ENCODE results near the gene PLPP7.

Gene PLPP7

DNA sequence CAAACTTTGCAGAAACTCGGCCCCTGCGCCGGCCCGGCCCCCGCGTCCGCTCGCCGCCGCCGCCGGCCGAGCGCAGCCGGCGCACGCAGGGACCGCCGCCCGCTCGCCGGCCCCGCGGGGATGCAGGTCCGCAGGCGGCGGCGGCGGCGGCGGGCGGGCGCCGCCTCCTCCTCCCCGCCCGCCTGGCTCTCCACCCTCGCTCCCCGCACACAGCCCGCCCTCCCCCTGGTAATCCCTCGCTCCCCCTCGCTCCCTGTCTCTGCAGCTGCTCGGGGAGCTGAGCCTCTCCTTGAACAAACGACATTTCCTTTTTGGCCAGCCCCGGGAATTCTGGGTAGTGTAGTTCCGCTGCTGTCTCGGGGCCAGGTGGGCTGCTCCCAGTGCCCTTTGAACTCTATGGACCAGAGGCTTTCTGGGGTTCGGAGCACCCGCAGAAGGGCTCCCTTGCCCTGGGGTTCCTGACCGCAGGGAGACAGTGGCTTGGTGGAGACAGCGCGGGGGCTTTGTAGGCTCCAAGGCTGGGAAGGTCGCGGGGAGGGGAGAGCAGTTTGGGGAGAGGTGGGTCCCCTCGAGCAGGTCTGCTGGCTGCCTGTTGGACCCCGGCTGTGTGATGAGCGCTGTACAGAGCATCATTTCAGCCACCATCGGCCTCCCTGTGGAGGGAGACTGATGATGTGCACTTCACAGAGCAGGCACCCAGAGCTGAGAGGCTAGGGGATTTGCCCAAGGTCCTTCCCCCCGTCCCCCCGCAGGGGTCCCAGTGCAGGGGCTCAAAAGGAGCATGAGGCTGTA lies 11.4 kb upstream of the PLPP7 start:
- Histone ChIP-seq H3K36me3 (ENCODE audit: control insufficient read depth, insufficient read depth, low read length) (no peaks in the 10 kb centered on the region), H3K9me3 (ENCODE audit: control insufficient read depth, insufficient read depth, low read length) (no peaks in the 10 kb centered on the region), H3K4me1 (ENCODE audit: control insufficient read depth, insufficient read depth, low read length) (peaks cover 5% of the 10 kb centered on the region), H3K4me3 (ENCODE audit: low read depth, low read length) (peak overlapping the region; percentile 18), H3K27me3 (ENCODE audit: control insufficient read depth, insufficient read depth, low read length) (peaks cover 25% of the 10 kb centered on the region), H3K9ac (ENCODE audit: low read depth, low read length) (no peak overlapping the region)

DNA sequence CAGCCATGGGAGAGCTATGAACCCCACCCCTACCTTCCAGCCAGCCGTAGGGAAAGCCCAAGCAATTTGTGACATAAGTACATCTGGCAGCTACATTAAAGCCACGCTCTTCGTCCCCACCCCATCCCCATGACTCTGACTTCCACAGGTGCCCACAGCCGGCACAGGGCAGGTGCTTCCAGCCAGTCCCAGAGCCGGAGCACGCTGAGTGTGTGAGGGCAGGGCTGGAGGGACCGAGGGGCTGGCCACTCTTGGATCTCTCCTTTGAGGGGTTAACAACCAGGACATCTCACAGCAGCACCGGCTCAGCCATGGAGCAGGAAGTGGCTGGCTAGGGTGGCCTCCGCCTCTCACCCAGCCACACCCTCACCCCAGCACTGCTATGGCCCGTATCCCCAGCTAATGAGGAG lies 10.8 kb upstream of the PLPP7 start:
- H3K9ac ChIP-seq (ENCODE audit: low read depth, low read length): no peak overlapping the region
- peaks cover 5% of the 10 kb centered on the region for H3K4me1 ChIP-seq (ENCODE audit: control insufficient read depth, insufficient read depth, low read length)
- no peak overlapping the region for H3K4me3 ChIP-seq (ENCODE audit: low read depth, low read length)
- no peaks in the 10 kb centered on the region for H3K36me3 ChIP-seq (ENCODE audit: control insufficient read depth, insufficient read depth, low read length)
- no peaks in the 10 kb centered on the region for H3K9me3 ChIP-seq (ENCODE audit: control insufficient read depth, insufficient read depth, low read length)
- H3K27me3 ChIP-seq (ENCODE audit: control insufficient read depth, insufficient read depth, low read length): peaks cover 25% of the 10 kb centered on the region

GRCh38 chr9:131279196-131279862 lies 10.2 kb upstream of the PLPP7 start:
- Histone ChIP-seq H3K36me3 (ENCODE audit: control insufficient read depth, insufficient read depth, low read length) (no peaks in the 10 kb centered on the region), H3K4me3 (ENCODE audit: low read depth, low read length) (no peak overlapping the region), H3K4me1 (ENCODE audit: control insufficient read depth, insufficient read depth, low read length) (peaks cover 5% of the 10 kb centered on the region), H3K27me3 (ENCODE audit: control insufficient read depth, insufficient read depth, low read length) (peaks cover 25% of the 10 kb centered on the region), H3K9me3 (ENCODE audit: control insufficient read depth, insufficient read depth, low read length) (no peaks in the 10 kb centered on the region), H3K9ac (ENCODE audit: low read depth, low read length) (no peak overlapping the region)

GRCh38 chr9:131279863-131280570 lies 9.5 kb upstream of the PLPP7 start:
- peaks cover 5% of the 10 kb centered on the region for H3K4me1 ChIP-seq (ENCODE audit: control insufficient read depth, insufficient read depth, low read length)
- no peak overlapping the region for H3K9ac ChIP-seq (ENCODE audit: low read depth, low read length)
- no peak overlapping the region for H3K4me3 ChIP-seq (ENCODE audit: low read depth, low read length)
- peaks cover 22% of the 10 kb centered on the region for H3K27me3 ChIP-seq (ENCODE audit: control insufficient read depth, insufficient read depth, low read length)
- H3K9me3 ChIP-seq (ENCODE audit: control insufficient read depth, insufficient read depth, low read length): no peaks in the 10 kb centered on the region
- H3K36me3 ChIP-seq (ENCODE audit: control insufficient read depth, insufficient read depth, low read length): no peaks in the 10 kb centered on the region

- H3K4me1 ChIP-seq (ENCODE audit: control insufficient read depth, insufficient read depth, low read length): peaks cover 3% of the 10 kb centered on the region
- no peak overlapping the region for H3K9ac ChIP-seq (ENCODE audit: low read depth, low read length)
- peaks cover 19% of the 10 kb centered on the region for H3K27me3 ChIP-seq (ENCODE audit: control insufficient read depth, insufficient read depth, low read length)
- no peaks in the 10 kb centered on the region for H3K36me3 ChIP-seq (ENCODE audit: control insufficient read depth, insufficient read depth, low read length)
- no peak overlapping the region for H3K4me3 ChIP-seq (ENCODE audit: low read depth, low read length)
- no peaks in the 10 kb centered on the region for H3K9me3 ChIP-seq (ENCODE audit: control insufficient read depth, insufficient read depth, low read length)
Measured at GRCh38 chr9:131280660-131281059, 8.9 kb upstream of the PLPP7 start.

- Histone ChIP-seq H3K9me3 (ENCODE audit: control insufficient read depth, insufficient read depth, low read length) (no peaks in the 10 kb centered on the region), H3K36me3 (ENCODE audit: control insufficient read depth, insufficient read depth, low read length) (no peaks in the 10 kb centered on the region), H3K9ac (ENCODE audit: low read depth, low read length) (no peak overlapping the region), H3K27me3 (ENCODE audit: control insufficient read depth, insufficient read depth, low read length) (peaks cover 12% of the 10 kb centered on the region), H3K4me3 (ENCODE audit: low read depth, low read length) (no peak overlapping the region), H3K4me1 (ENCODE audit: control insufficient read depth, insufficient read depth, low read length) (no peaks in the 10 kb centered on the region)
Measured at GRCh38 chr9:131281119-131281965, 8.2 kb upstream of the PLPP7 start.

DNA sequence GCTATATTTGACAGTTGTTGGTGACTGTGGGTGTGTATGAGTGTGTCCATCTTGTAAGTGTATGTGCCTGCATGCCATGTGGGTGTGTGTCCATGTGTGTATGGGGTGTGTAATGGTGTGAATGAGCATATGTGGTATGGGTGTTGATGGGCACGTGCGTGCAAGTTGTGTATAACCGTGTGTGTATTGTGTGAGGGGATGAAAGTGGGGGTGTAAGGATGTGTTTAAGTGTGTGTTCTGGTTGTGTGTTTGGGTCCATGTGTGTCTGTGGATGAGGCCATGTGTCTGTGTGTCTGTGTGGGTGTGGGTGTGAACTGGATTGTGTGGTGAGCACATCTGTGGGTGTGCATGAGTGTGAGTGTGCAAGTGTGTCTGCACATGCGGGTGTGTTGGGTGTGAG lies 7.3 kb upstream of the PLPP7 start:
- H3K36me3 ChIP-seq (ENCODE audit: control insufficient read depth, insufficient read depth, low read length): no peaks in the 10 kb centered on the region
- H3K4me1 ChIP-seq (ENCODE audit: control insufficient read depth, insufficient read depth, low read length): no peaks in the 10 kb centered on the region
- H3K4me3 ChIP-seq (ENCODE audit: low read depth, low read length): peak overlapping the region; percentile 6
- no peak overlapping the region for H3K9ac ChIP-seq (ENCODE audit: low read depth, low read length)
- H3K9me3 ChIP-seq (ENCODE audit: control insufficient read depth, insufficient read depth, low read length): no peaks in the 10 kb centered on the region
- H3K27me3 ChIP-seq (ENCODE audit: control insufficient read depth, insufficient read depth, low read length): peaks cover 11% of the 10 kb centered on the region

DNA sequence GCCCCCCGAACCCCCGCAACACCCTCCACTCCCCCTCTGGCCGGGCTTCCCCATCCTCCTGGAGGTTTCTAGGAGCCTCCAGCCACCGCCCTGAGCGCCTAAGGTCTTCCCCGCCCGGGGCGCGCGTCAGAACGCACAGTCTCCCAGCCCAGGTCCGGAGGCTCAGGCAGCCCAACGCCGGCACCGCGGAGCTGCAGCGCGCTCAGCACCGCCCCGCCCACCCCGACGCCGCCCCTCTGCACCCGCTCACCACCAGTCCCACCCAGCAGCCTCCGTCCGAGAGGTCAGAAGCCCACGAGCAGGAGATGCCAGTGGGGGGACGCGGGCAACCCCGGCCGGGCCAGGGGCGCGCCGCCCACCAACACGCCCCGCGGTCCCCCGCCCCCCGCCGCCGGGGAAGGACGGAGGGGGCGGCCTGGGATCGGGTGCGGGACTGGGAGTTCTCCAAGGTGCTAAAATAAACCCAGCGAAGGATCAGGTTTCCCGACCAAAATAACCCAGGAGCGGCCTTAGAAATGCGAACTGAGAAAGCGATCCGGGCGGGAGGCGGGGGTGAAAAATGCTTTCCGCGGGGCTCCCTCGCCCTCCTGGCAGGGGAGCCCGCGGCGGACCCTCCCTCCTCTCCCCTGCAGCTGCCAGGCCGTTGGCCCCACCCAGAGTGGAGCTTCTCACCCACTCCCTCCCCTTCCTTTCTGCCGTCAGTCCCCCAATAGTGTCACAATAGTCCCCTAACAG lies 6.7 kb upstream of the PLPP7 start:
- Histone ChIP-seq H3K36me3 (ENCODE audit: control insufficient read depth, insufficient read depth, low read length) (no peaks in the 10 kb centered on the region), H3K4me1 (ENCODE audit: control insufficient read depth, insufficient read depth, low read length) (no peaks in the 10 kb centered on the region), H3K9me3 (ENCODE audit: control insufficient read depth, insufficient read depth, low read length) (no peaks in the 10 kb centered on the region), H3K4me3 (ENCODE audit: low read depth, low read length) (peak overlapping the region; percentile 39), H3K9ac (ENCODE audit: low read depth, low read length) (no peak overlapping the region), H3K27me3 (ENCODE audit: control insufficient read depth, insufficient read depth, low read length) (peaks cover 11% of the 10 kb centered on the region)

DNA sequence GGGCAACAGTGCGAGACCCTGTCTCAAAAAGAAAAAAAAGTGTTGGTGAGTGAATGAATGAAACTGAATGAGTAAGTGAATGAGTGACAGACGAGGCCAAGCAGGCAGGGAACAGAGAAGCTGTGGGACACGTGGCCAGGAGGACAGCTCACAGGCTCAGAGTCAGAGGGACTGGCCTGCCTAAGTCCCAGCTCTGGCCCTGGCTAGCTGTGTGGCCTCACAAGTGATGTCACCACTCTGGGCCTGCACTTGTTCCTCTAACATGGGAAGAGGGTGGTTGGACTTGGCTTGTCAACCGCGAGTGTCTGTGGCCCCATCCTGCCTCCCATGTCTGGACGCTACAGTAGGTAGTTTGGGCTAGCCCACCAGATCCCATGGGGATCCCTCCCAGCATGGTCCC lies 4.7 kb upstream of the PLPP7 start:
- H3K9me3 ChIP-seq (ENCODE audit: control insufficient read depth, insufficient read depth, low read length): no peaks in the 10 kb centered on the region
- peaks cover 11% of the 10 kb centered on the region for H3K27me3 ChIP-seq (ENCODE audit: control insufficient read depth, insufficient read depth, low read length)
- H3K36me3 ChIP-seq (ENCODE audit: control insufficient read depth, insufficient read depth, low read length): no peaks in the 10 kb centered on the region
- no peaks in the 10 kb centered on the region for H3K4me1 ChIP-seq (ENCODE audit: control insufficient read depth, insufficient read depth, low read length)
- no peak overlapping the region for H3K4me3 ChIP-seq (ENCODE audit: low read depth, low read length)
- H3K9ac ChIP-seq (ENCODE audit: low read depth, low read length): no peak overlapping the region

DNA sequence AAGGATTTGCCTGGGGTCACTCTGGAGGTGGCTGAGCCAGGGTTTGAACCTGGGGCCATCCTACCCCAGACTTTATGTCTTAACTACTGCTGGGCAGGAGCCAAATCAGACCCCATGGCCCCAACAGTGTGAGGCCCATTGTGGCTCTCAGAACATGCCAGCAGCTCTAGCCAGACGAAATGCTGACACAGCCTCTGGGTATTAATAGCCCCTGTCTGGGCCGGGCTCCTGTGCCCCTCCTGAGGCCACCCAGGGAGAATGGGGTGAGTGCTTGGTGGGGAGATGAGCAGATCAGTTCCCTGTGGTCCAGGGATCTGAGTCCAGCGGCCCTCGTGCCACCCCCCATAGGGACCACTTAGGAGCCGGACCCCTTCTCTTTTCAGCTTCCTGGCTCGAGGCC lies 2.2 kb upstream of the PLPP7 start:
- Histone ChIP-seq H3K9me3 (ENCODE audit: control insufficient read depth, insufficient read depth, low read length) (no peaks in the 10 kb centered on the region), H3K36me3 (ENCODE audit: control insufficient read depth, insufficient read depth, low read length) (no peaks in the 10 kb centered on the region)

DNA sequence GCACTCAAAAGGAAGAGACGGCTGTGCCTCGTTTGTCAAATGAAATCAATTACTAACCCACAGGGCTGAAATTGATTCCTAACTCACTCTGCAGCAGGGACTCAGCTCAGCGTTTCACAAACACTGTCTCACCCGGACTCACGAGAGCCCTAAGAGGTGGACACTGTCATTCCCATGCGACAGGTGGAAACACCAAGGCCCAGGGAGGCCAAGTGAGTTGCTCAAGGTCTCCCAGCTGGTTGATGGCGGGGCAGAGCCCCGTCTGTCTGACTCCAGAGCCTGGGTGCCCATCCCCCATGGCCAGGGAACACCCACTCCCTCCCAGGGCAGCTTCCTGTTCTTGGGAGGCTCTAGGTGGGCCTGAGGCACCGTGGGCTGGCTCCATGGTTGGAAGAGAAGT lies 1.3 kb upstream of the PLPP7 start:
- Histone ChIP-seq H3K9ac (ENCODE audit: low read depth, low read length) (peak overlapping the region; percentile 12), H3K36me3 (ENCODE audit: control insufficient read depth, insufficient read depth, low read length) (no peaks in the 10 kb centered on the region), H3K4me3 (ENCODE audit: low read depth, low read length) (no peak overlapping the region), H3K27me3 (ENCODE audit: control insufficient read depth, insufficient read depth, low read length) (no peaks in the 10 kb centered on the region), H3K9me3 (ENCODE audit: control insufficient read depth, insufficient read depth, low read length) (no peaks in the 10 kb centered on the region), H3K4me1 (ENCODE audit: control insufficient read depth, insufficient read depth, low read length) (no peaks in the 10 kb centered on the region)

More for the DNA sequence above, 2.2 kb upstream of the PLPP7 start:
- H3K4me3 ChIP-seq (ENCODE audit: low read depth, low read length): no peak overlapping the region
- peaks cover 1% of the 10 kb centered on the region for H3K27me3 ChIP-seq (ENCODE audit: control insufficient read depth, insufficient read depth, low read length)
- H3K9ac ChIP-seq (ENCODE audit: low read depth, low read length): no peak overlapping the region
- no peaks in the 10 kb centered on the region for H3K4me1 ChIP-seq (ENCODE audit: control insufficient read depth, insufficient read depth, low read length)

Measured in iPS-15b (cell line).